GM21447 (cell line): ENCODE results near the gene CLDN6.

Source experiments
- ATAC-seq: cut with Tn5 transposase; IDR thresholded peaks from one replicate; pipeline ENCODE4 v1.9.1; 2021; ENCODE audit not compliant: unreplicated experiment

Gene CLDN6

DNA sequence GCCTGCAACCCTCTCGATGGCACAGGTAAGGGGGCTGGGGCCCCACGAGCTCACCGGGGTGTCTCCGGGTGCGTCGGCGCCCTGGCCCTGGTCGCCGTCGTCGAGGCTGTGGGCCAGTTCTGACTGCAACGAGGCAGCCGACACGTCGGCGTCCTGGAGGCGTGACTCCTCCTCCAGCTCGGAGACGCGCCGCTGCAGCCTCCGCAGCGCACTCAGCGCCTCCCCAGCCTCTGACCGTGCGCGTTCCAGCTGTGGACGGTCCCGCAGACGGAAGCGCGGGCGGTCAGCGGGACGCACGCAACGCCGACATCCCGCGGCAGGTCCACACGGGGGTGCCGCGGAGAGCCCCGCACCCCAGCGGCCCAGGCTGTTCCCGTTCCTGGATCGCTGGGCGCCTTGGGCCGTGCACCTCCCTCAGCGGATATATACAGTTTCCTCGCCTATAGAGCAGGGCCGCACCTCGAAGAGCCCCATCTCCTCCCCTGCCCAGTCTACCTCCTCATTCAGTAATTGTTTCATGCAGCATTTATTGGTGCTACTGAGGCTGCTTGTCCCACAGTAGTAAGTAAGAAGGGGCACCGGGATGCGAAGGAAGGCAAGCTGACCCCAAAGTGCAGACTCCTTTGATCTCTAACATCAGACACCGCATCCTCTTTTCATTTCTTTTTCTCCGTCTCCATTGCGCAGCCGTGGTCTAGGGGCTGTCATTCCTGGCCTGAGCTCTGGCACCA lies 11.7 kb upstream of the CLDN6 start:
- ATAC-seq = no peak

DNA sequence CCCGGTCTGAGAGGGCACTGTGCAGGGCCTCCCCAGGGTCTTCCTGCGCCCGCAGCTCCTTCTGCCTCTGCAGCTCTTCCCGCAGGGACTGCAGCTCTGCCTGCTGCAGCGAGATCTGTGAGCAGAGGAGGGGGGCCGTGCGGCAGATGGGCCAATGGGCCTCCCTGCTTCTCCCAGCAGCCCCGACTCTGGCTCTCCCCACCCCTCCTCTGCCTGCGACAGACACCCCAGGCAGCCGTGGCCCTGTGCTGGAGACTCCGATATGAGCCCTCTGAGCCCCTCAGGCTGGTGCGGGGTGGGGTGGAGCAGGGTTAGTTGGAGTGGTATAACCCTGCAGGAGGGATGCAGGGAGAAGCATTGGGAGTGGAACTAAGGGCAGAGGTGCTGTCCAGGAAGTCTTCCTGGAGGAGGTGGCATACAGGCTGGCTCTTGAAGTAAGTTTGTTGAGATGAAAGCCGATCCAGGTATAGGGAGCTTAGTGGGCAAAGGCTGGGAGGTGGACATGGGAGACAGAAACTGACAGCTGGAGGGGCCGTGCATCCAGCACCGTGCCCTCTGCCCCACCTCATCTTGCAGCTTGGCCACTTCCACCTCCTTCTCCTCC lies 10.8 kb upstream of the CLDN6 start:
- ATAC-seq = no peak

DNA sequence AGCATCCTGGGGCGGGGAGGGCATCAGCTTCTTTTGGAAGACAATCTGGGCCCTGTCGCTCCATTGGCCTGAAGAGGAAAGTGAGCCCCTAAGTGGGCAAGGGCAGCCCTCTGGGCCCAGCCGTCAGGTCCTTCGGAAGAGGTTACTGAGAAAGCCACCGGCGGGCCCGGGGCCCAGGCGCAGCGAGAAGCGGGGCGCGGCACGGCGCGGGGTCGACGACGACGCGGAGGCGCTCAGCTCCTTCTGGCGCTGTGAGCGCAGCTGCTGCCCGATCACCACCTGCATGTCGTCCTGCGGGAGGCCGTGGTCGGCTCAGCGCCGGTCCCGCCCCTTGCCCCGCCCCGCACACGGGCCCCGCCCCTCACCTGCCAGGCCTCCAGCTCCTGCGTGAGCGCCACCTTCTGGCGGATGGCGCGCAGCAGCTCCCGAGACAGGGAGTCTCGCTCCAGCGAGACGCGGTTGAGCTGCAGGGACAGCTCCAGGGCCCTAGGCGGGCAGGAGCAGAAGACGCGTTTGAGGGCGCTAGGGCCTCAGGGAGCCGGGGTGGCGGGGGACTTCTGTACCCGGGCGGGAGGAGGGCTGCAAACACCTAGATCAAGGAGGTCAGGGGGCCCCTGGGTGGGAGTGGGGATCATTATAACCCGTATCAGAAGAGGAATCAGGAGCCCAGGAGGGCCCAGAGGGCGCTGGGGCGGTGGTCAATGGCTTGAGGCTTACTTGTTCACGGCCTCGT lies 10.2 kb upstream of the CLDN6 start:
- ATAC-seq = no peak

- no peak for ATAC-seq
Observed at GRCh38 chr16:3027489-3027795, 9.5 kb upstream of the CLDN6 start.

DNA sequence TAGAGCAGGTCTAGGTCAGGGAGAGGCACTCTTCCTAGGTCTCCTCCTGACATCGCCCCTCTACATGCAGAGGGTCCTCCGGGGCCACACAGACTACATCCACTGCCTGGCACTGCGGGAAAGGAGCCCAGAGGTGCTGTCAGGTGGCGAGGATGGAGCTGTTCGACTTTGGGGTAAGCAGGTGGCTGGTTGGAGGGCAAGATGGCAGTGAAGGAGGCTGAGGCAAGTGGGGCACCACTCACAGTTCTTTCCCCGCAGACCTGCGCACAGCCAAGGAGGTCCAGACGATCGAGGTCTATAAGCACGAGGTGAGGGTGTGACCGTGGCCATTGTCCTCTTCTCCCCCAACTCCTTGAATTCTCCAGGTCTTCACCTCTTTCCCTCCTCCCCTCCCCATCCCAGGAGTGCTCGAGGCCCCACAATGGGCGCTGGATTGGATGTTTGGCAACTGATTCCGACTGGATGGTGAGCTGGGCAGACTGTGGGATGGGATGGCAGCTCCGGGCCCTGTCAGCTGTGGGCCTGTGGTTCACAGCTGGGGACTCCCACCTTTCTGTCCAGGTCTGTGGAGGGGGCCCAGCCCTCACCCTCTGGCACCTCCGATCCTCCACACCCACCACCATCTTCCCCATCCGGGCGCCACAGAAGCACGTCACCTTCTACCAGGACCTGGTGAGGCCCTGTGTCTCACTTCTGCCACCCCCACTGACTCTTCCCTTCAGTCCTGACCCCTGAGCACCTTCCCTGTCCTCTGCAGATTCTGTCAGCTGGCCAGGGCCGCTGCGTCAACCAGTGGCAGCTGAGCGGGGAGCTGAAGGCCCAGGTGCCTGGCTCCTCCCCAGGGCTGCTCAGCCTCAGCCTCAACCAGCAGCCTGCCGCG lies 8.9 kb upstream of the CLDN6 start:
- ATAC-seq = no peak

GRCh38 chr16:3026003-3026378 lies 8.0 kb upstream of the CLDN6 start:
- ATAC-seq = no peak

DNA sequence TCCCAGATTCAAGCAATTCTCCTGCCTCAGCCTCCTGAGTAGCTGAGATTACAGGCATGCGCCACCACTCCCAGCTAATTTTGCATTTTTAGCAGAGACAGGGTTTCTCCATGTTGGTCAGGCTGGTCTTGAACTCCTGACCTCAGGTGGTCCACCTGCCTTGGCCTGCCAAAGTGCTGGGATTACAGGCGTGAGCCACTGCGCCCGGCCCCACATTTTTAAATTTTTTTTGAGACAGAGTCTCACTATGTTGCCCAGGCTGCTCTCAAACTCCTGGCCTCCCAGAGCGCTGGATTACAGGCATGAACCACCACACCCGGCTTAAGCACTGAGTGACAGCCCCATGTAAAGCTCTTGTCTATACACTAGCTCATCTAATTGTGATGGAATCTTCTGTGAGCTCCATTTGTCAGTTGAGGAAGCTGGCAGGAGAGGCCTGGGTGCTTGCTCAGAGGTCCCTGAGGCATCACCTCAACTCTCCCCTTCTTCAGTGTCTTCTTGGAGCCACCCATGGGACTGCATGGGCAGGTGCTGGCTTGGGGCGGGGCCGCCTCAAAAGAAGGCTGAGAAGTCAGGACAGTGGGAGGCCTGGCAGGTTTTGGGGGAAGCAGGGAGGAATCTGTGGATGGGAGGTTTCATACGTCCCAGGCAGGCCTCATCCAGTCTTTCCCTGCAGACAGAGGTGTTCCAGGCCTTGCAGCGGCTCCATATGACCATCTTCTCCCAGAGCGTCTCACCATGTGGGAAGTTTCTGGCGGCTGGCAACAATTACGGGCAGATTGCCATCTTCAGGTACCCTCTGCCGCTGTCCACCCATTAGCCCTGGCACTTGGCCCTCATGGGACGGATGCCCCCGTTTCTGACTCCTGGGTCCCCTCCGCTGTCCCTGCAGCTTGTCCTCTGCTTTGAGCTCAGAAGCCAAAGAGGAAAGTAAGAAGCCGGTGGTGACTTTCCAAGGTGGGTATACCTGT lies 7.3 kb upstream of the CLDN6 start:
- ATAC-seq = no peak

DNA sequence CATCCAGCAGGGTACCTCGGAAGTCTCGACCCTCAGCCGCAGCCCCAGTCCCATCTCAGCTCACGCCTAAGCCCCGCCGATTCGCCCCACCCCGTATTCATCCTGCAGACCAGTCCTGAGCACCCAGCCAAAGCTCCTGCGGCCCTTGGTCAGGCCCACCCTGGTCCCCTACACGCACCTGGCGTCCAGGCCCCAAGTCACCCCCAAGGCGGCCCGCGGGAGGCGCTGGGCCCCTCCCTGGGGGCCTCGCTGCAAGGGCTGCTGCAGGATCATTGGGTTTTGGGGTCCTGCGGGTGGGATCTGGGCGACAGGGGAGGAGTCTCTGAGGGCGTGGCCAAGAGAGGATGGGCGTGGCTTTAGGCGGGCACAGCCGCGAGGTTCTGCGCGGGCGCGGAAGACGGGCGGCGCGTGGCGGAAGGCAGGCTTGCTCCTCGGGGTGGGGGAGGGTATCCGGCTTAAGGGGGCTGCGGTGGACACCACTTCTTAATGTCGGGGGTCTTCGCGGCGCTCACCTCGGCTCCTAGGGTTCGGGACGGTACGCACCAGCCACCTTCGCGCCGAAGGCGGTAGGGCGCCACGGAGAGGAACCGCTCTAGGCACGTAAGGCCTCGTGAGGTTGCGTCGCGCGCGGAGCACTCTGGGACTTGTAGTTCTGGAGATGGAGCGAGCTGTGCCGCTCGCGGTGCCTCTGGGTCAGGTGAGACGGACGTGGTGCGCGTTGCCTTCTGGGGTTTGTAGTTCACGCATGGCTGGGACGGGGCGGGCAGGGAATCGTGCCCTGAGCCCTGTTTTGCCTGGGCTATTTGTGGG lies 5.9 kb upstream of the CLDN6 start, which contains the start of the genes HCFC1R1 and THOC6:
Gene HCFC1R1 (minus strand): TSS at position 274 of the 810 bp plus-strand sequence. CDS start 1 bp downstream, at position 273.
Gene THOC6 (plus strand): TSS at position 367 of the 810 bp plus-strand sequence. CDS start 292 bp downstream, at position 659.
- peak; percentile 63 for ATAC-seq

- ATAC-seq = no peak
Observed at GRCh38 chr16:3023415-3023668, 5.4 kb upstream of the CLDN6 start.

DNA sequence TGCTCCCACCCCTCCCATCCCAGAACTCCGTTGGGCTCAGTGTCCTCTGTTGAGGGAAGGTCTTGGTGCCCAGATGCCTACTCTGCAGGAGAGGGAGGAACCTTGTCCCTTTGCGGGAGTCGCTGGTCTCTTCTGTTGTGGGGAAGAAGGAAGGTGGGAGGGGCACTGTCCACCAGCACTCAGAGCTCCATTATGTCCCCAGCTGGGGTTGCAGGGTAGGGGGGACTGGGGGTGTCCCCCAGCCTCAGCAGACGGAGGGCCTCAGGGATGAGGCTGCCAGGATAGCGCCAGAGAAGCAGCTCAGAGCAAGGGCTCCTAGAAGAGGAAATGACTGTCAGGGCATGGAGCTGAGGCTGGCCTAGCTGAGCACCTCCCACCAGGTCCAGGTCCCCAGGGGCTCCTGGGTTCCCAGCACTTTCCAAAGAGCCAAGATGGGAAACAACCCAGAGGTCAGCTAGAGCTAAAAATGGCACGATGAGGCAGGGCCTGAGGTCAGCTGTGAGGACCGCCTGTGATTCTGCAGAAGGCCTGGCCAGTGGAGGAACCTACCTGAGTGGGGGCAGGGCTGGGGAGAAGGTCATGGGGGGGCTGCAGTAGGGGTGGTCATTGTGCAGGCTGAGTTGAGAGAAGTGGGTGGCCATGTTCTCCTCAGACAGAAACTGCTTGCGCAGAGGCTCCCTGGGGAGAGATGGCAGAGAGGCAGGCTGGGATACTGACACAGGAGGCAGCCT lies 4.9 kb upstream of the CLDN6 start:
- ATAC-seq = no peak

DNA sequence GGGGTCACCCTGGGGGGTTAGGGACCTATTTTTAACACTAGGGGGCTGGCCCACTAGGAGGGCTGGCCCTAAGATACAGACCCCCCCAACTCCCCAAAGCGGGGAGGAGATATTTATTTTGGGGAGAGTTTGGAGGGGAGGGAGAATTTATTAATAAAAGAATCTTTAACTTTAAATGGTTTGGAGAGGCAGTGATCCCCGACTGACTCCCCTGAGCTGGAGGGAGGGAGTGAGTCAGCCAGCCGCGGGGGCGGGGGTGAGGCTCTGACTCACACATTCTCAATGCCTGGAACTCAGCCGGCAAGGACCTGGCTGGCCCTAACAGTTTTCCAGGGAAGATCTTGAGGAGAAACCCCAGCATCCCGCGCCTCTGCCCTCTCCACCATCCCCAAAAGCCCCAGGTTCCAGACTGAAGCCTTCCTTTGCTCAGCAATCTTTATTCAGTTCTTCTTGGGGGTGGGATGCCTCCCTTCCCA lies 4.3 kb upstream of the CLDN6 start:
- no peak for ATAC-seq

DNA sequence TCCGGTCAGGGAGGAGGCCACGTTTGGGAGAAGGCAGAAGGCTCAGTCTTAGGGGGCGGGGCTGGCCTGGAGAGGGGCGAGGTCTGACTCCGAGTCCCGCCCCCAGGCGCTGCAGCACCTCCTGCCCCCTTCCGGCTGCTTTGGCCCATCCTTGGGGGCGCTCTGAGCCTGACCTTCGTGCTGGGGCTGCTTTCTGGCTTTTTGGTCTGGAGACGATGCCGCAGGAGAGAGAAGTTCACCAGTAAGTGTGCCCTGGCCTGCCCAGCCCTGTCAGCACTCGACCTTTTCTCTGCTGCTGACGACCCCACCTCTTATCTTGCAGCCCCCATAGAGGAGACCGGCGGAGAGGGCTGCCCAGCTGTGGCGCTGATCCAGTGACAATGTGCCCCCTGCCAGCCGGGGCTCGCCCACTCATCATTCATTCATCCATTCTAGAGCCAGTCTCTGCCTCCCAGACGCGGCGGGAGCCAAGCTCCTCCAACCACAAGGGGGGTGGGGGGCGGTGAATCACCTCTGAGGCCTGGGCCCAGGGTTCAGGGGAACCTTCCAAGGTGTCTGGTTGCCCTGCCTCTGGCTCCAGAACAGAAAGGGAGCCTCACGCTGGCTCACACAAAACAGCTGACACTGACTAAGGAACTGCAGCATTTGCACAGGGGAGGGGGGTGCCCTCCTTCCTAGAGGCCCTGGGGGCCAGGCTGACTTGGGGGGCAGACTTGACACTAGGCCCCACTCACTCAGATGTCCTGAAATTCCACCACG lies 3.6 kb upstream of the CLDN6 start:
- ATAC-seq = no peak

- no peak for ATAC-seq
Observed at GRCh38 chr16:3020604-3021448, 2.8 kb upstream of the CLDN6 start.

- ATAC-seq = no peak
Observed at GRCh38 chr16:3020247-3020603, 2.2 kb upstream of the CLDN6 start, which contains the start of gene TNFRSF12A. Gene TNFRSF12A (plus strand): TSS chr16:3020368. CDS start chr16:3020398, 30 bp downstream.

- ATAC-seq = no peak
Observed at GRCh38 chr16:3019594-3020246, 1.7 kb upstream of the CLDN6 start.

- no peak for ATAC-seq
Observed at GRCh38 chr16:3017344-3017743, 639 bp downstream of the CLDN6 start.
